Activated T-cell treated with anti-CD3 and anti-CD28 coated beads, Interleukin-2, amount 50 U/mL, for 4 hours (primary cell): ENCODE results near the gene PCP4. TPM values are rescaled to one million over a fixed set of nuclear protein-coding genes. Genes with fewer than 3 reads are reported as not detected.

Experiments
- ATAC-seq, 2 donors: fragments of 200-7000 bp; cut with Tn5 transposase; one replicate each; pipeline ENCODE4 v1.10.0; 2021
- DNase-seq: peaks from one replicate; pipeline ENCODE4 v3.0.0-alpha.2; 2020
- H3K27me3 Mint-ChIP-seq: one replicate; pipeline ENCODE4 v1.8.0; 2021; ENCODE audit warnings: low read depth, mixed read lengths
- H3K36me3 Mint-ChIP-seq: one replicate; pipeline ENCODE4 v1.8.0; 2022; ENCODE audit warnings: mixed read lengths; ENCODE audit not compliant: insufficient read depth
- H3K4me1 Mint-ChIP-seq: one replicate; pipeline ENCODE4 v1.8.0; 2021; ENCODE audit warnings: low read depth, mixed read lengths
- H3K4me3 Mint-ChIP-seq: one replicate; pipeline ENCODE4 v1.8.0; 2021; ENCODE audit warnings: mild to moderate bottlenecking, moderate library complexity, mixed read lengths
- H3K9me3 Mint-ChIP-seq: one replicate; pipeline ENCODE4 v1.8.0; 2021; ENCODE audit warnings: mixed read lengths
- total RNA-seq, 3 donors: library from RNA; stranded (reverse); gene quantifications; one replicate each; pipeline ENCODE4 v1.2.1, GENCODE V29; 2021

PCP4 gene
- total RNA-seq, 3 donors from 2014 or later = not detected

DNA sequence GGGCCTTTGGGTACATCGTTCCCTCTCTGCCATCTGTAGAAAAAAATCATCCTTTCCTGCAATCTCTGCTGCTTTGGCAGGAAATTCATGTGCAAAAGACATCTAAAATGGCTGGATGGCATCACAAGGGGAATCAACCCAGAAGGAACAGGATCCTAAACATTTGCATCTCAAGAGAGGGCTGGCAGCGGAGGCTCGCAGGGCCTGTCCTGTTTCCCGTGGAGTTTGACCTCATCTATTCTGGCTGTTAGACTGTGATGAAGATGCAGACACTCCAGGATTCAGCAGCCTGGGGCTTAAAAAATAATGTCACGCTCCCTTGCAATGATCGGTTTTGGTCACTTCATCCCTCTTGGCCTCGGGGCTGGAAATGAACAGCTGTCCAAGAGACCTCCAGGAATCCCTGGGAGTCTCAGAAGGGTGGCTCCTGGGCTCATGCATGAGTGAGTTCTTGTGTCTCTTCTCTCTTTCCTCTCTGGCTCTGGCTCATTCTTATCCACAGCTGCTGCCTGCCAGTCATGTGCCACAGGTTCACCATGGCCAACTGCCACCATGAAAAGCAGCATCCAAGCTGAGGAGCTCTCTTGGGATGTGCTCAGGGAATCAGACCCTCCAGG lies 16.1 kb upstream of the PCP4 start:
- Mint-ChIP-seq H3K4me3 (no peak overlapping the region), H3K36me3 (no peaks in the 10 kb centered on the region), H3K27me3 (no peaks in the 10 kb centered on the region), H3K4me1 (no peaks in the 10 kb centered on the region), H3K9me3 (peaks cover 7% of the 10 kb centered on the region)
- DNase-seq (no peak), ATAC-seq (no peak)

DNA sequence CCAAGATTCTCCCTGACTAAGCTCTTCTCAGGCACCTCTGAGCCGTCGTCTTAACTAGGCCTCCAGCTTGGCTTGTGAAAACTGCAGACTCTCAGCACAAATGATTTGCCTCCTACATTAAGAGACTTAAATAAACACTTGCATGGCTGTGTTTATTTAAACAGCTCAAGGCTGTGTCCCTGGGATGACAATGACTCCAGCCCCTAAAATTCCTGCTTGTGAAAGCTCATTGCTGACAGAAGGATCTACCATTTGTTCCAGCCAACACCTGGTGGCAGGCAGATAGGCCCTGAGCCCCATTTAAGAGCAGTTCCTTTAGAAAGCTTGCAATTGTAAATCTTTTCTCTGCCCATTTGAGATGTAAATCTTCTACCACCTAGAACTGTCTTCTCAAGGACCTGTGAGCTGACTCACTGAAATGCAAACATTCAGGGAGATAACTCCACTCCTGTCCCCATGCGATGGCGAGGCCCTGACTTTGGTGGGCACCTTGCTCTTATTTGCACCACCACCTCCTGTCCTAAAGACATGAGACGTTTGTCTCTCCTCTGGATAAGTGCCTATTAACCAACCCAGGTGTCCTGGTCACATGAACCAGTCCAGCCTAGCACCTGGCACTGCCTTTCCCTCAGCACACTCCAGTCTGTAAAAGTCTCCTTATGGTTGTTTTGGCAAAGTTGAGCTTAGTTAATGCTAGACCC lies 15.1 kb upstream of the PCP4 start:
- no peak overlapping the region for H3K4me3 Mint-ChIP-seq
- ATAC-seq (no peak), DNase-seq (no peak)
- no peaks in the 10 kb centered on the region for H3K4me1 Mint-ChIP-seq
- H3K9me3 Mint-ChIP-seq = peaks cover 7% of the 10 kb centered on the region
- H3K27me3 Mint-ChIP-seq = no peaks in the 10 kb centered on the region
- no peaks in the 10 kb centered on the region for H3K36me3 Mint-ChIP-seq

- no peak overlapping the region for H3K4me3 Mint-ChIP-seq
- DNase-seq (no peak), ATAC-seq (no peak)
- H3K27me3 Mint-ChIP-seq = no peaks in the 10 kb centered on the region
- H3K4me1 Mint-ChIP-seq = no peaks in the 10 kb centered on the region
- peaks cover 7% of the 10 kb centered on the region for H3K9me3 Mint-ChIP-seq
- H3K36me3 Mint-ChIP-seq = no peaks in the 10 kb centered on the region
These were observed 14.3 kb upstream of the PCP4 start for GRCh38 chr21:39852726-39853500.

DNA sequence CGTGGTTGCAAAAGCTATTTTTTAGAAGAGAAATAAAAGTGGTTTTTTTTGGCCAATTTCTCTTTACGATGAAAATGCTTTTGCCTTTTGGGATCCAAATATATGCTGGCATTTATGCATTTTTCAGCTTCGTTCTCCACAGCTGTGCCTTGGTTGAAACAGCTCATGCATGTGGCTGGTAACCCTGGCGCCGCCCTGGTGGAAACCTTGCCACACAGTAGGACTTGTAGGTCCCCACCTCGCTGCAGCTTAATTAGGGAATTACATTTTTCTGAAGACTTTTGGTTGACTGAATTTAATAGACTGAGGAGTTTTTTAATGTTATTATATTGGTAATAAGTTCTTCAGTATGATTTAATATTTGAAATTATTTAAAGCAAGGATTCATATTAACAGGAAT lies 12.7 kb upstream of the PCP4 start:
- no peaks in the 10 kb centered on the region for H3K27me3 Mint-ChIP-seq
- ATAC-seq (no peak), DNase-seq (no peak)
- H3K4me1 Mint-ChIP-seq = no peaks in the 10 kb centered on the region
- H3K36me3 Mint-ChIP-seq = no peaks in the 10 kb centered on the region
- no peak overlapping the region for H3K4me3 Mint-ChIP-seq
- peaks cover 12% of the 10 kb centered on the region for H3K9me3 Mint-ChIP-seq

DNA sequence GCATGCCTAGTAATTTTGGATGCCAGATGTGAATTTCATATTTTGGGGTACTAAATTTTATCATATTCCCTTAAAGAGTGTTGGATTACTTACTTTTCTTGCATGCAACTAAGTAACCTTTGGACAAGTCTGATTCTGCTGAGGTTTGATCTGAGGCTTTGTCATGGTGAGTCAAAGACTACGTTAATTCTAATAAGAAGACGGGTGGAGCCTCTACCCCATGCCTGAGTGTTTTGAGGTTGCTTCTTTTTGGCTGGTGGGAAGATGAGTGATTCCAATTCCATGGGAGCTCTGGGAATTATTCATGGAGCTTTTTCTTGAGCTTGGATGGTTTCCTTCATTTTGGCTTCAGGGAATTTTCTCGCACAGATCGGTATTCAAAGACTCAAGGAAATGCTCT lies 11.6 kb upstream of the PCP4 start:
- Mint-ChIP-seq H3K36me3 (no peaks in the 10 kb centered on the region), H3K4me1 (no peaks in the 10 kb centered on the region), H3K27me3 (no peaks in the 10 kb centered on the region), H3K9me3 (peaks cover 12% of the 10 kb centered on the region), H3K4me3 (no peak overlapping the region)
- DNase-seq = no peak
- ATAC-seq = no peak

DNA sequence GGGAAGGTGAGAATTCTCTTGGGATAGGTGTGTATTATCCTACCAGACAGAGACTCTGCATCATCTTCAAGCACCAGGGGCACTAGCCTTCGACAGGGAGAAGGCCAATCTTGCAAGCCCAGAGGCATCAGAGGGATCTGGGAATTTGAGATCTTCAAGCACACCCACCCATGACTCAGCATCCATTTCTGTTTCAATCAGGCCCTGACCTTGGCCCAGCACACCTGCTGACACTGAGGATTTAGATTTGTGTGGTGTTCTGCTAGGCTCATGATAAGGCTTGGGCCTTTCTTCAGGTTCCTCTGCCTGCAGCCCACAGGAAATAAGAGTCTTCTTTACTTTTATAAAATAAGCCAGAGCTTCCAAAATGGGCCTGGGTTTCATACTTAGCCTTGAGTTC lies 6.6 kb upstream of the PCP4 start:
- H3K4me3 Mint-ChIP-seq = no peak overlapping the region
- no peak for ATAC-seq
- H3K4me1 Mint-ChIP-seq = no peaks in the 10 kb centered on the region
- H3K27me3 Mint-ChIP-seq = no peaks in the 10 kb centered on the region
- peaks cover 7% of the 10 kb centered on the region for H3K9me3 Mint-ChIP-seq
- no peaks in the 10 kb centered on the region for H3K36me3 Mint-ChIP-seq
- no peak for DNase-seq

GRCh38 chr21:39863111-39863510 lies 4.1 kb upstream of the PCP4 start:
- DNase-seq = no peak
- no peak overlapping the region for H3K4me3 Mint-ChIP-seq
- ATAC-seq = no peak
- no peaks in the 10 kb centered on the region for H3K4me1 Mint-ChIP-seq
- H3K9me3 Mint-ChIP-seq = peaks cover 5% of the 10 kb centered on the region
- no peaks in the 10 kb centered on the region for H3K36me3 Mint-ChIP-seq
- no peaks in the 10 kb centered on the region for H3K27me3 Mint-ChIP-seq

GRCh38 chr21:39866093-39866492 lies 1.1 kb upstream of the PCP4 start:
- Mint-ChIP-seq H3K4me1 (no peaks in the 10 kb centered on the region), H3K4me3 (no peak overlapping the region), H3K9me3 (no peaks in the 10 kb centered on the region), H3K36me3 (no peaks in the 10 kb centered on the region), H3K27me3 (no peaks in the 10 kb centered on the region)
- ATAC-seq (no peak), DNase-seq (no peak)

GRCh38 chr21:39869141-39869818 lies 2.0 kb downstream of the PCP4 start:
- Mint-ChIP-seq H3K4me3 (no peak overlapping the region), H3K36me3 (no peaks in the 10 kb centered on the region), H3K9me3 (no peaks in the 10 kb centered on the region), H3K27me3 (no peaks in the 10 kb centered on the region), H3K4me1 (no peaks in the 10 kb centered on the region)
- no peak for DNase-seq
- ATAC-seq = no peak

GRCh38 chr21:39873687-39874086 lies 6.4 kb downstream of the PCP4 start:
- Mint-ChIP-seq H3K36me3 (no peaks in the 10 kb centered on the region), H3K4me1 (no peaks in the 10 kb centered on the region), H3K9me3 (no peaks in the 10 kb centered on the region), H3K27me3 (no peaks in the 10 kb centered on the region), H3K4me3 (no peak overlapping the region)
- DNase-seq (no peak), ATAC-seq (no peak)

GRCh38 chr21:39874206-39874605 lies 7.0 kb downstream of the PCP4 start:
- no peak for DNase-seq
- Mint-ChIP-seq H3K4me1 (no peaks in the 10 kb centered on the region), H3K4me3 (no peak overlapping the region), H3K9me3 (no peaks in the 10 kb centered on the region), H3K36me3 (no peaks in the 10 kb centered on the region), H3K27me3 (no peaks in the 10 kb centered on the region)
- no peak for ATAC-seq

GRCh38 chr21:39874759-39875158 lies 7.5 kb downstream of the PCP4 start:
- H3K4me3 Mint-ChIP-seq = no peak overlapping the region
- H3K9me3 Mint-ChIP-seq = no peaks in the 10 kb centered on the region
- H3K4me1 Mint-ChIP-seq = no peaks in the 10 kb centered on the region
- ATAC-seq (no peak), DNase-seq (no peak)
- no peaks in the 10 kb centered on the region for H3K27me3 Mint-ChIP-seq
- no peaks in the 10 kb centered on the region for H3K36me3 Mint-ChIP-seq

DNA sequence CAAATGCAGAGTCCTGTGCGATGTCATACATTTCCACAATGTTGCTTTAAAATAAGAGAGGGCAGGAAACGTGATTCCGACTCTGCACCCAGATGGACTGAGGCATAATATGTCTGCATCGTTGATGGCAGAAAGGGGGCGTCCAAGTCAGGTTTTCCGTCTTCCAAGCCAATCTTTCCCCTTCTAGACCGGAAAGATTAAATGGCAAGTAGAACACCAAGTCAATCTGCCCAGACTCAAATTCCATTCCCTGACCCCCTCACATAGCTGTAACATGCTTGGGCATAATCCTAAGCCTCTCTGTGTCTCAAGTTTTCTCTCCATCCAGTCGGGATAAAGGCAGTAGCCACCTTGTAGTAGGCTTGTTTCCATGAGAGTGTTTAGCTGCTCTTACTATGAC lies 14.4 kb downstream of the PCP4 start:
- no peak for DNase-seq
- Mint-ChIP-seq H3K9me3 (no peaks in the 10 kb centered on the region), H3K27me3 (no peaks in the 10 kb centered on the region), H3K36me3 (no peaks in the 10 kb centered on the region), H3K4me1 (no peaks in the 10 kb centered on the region), H3K4me3 (no peak overlapping the region)
- no peak for ATAC-seq

GRCh38 chr21:39882151-39882838 lies 15.1 kb downstream of the PCP4 start:
- H3K36me3 Mint-ChIP-seq = no peaks in the 10 kb centered on the region
- DNase-seq = no peak
- no peak for ATAC-seq
- no peak overlapping the region for H3K4me3 Mint-ChIP-seq
- H3K27me3 Mint-ChIP-seq = no peaks in the 10 kb centered on the region
- no peaks in the 10 kb centered on the region for H3K9me3 Mint-ChIP-seq
- no peaks in the 10 kb centered on the region for H3K4me1 Mint-ChIP-seq
